Stimulated activated CD8-positive, alpha-beta memory T cell treated with anti-CD3 and anti-CD28 coated beads, Interleukin-12 subunit alpha, Interleukin-12 subunit beta, amount 100 ng/mL, for 1 hour (primary cell): Measurements from ENCODE around the gene EMCN.
"Not testable (repeated sequence)": the region's sequence is repeated elsewhere in the genome, so short reads cannot be mapped to it uniquely, and the experiment has no call there.

Experiments
- DNase-seq: peaks from one replicate; pipeline ENCODE4 v3.0.0-alpha.2; 2020; ENCODE audit warnings: low read depth

EMCN gene

GRCh38 chr4:100492129-100492528 is 25.7 kb downstream of the EMCN start:
- no peak for DNase-seq

- no peak for DNase-seq
Observed at GRCh38 chr4:100489305-100489704, 28.5 kb downstream of the EMCN start.

GRCh38 chr4:100486496-100486895 is 31.3 kb downstream of the EMCN start:
- no peak for DNase-seq

- DNase-seq, result no peak
Observed at GRCh38 chr4:100483796-100484195, 34.0 kb downstream of the EMCN start.

GRCh38 chr4:100479971-100480370 is 37.9 kb downstream of the EMCN start:
- no peak for DNase-seq

- no peak for DNase-seq
Observed at GRCh38 chr4:100469555-100469954, 48.3 kb downstream of the EMCN start.

- no peak for DNase-seq
Observed at GRCh38 chr4:100466501-100466900, 51.3 kb downstream of the EMCN start.

- no peak for DNase-seq
Observed at GRCh38 chr4:100461807-100462605, 55.8 kb downstream of the EMCN start.

- no peak for DNase-seq
Observed at GRCh38 chr4:100450449-100450848, 67.4 kb downstream of the EMCN start.

- DNase-seq, result no peak
Observed at GRCh38 chr4:100431416-100431815, 86.4 kb downstream of the EMCN start.

- no peak for DNase-seq
Observed at GRCh38 chr4:100430451-100430850, 87.4 kb downstream of the EMCN start.

- no peak for DNase-seq
Observed at GRCh38 chr4:100429616-100430015, 88.2 kb downstream of the EMCN start.

GRCh38 chr4:100428051-100428450 is 89.8 kb downstream of the EMCN start:
- no peak for DNase-seq

- DNase-seq, result no peak
Observed at GRCh38 chr4:100424376-100424775, 93.4 kb downstream of the EMCN start.

GRCh38 chr4:100422894-100423293 is 94.9 kb downstream of the EMCN start:
- no peak for DNase-seq

GRCh38 chr4:100421361-100421978 is 96.4 kb downstream of the EMCN start:
- DNase-seq, result no peak

- no peak for DNase-seq
Observed at GRCh38 chr4:100420571-100420970, 97.3 kb downstream of the EMCN start.

GRCh38 chr4:100417565-100417964 is 100.3 kb downstream of the EMCN start:
- no peak for DNase-seq

- no peak for DNase-seq
Observed at GRCh38 chr4:100414016-100414790, 103.6 kb downstream of the EMCN start.

- no peak for DNase-seq
Observed at GRCh38 chr4:100391863-100392262, 126.0 kb downstream of the EMCN start.

GRCh38 chr4:100391086-100391485 is 126.7 kb downstream of the EMCN start:
- DNase-seq, result no peak

GRCh38 chr4:100386270-100386669 is 131.6 kb downstream of the EMCN start:
- DNase-seq, result no peak

GRCh38 chr4:100380401-100380800 is 137.4 kb downstream of the EMCN start:
- DNase-seq, result not testable (repeated sequence)
